Right atrium auricular region (tissue), 2 donors: ENCODE data around the gene SLC51B. TPM values are rescaled to one million over a fixed set of nuclear protein-coding genes. Genes with fewer than 3 reads are reported as not detected.
A peak's percentile ranks its signal among the peaks of the same experiment; 100 is the strongest.

Source experiments
- DNase-seq: peaks from one replicate; pipeline ENCODE4 v3.0.0-alpha.2; 2019; ENCODE audit warnings: low spot score
- H3K27ac ChIP-seq, 2 donors: fragments of 200-600 bp; sonication (generic); 1 replicate in 1 of 2; 2 replicates in 1 of 2; pipeline ENCODE4 v1.5.1; 2016 to 2019
- H3K27me3 ChIP-seq, 2 donors: fragments of 200-600 bp; sonication (generic); one replicate each; pipeline versions ENCODE4 v1.5.1 to v1.6.0; 2017 to 2019
- H3K36me3 ChIP-seq: fragments of 200-600 bp; sonication (generic); one replicate; pipeline ENCODE4 v1.5.1; 2016
- H3K4me1 ChIP-seq, 2 donors: fragments of 200-600 bp; sonication (generic); one replicate each; pipeline versions ENCODE4 v1.5.1 to v1.6.0; 2017 to 2019
- H3K4me3 ChIP-seq, 2 donors: fragments of 200-600 bp; sonication (generic); 1 replicate in 1 of 2; 2 replicates in 1 of 2; pipeline ENCODE4 v1.5.1; 2017 to 2019; ENCODE audit warnings: mild to moderate bottlenecking in 1 of 2, moderate library complexity in 1 of 2
- H3K9me3 ChIP-seq, 2 donors: fragments of 200-600 bp; sonication (generic); one replicate each; pipeline ENCODE4 v1.5.1; 2019
- CTCF ChIP-seq, 2 donors: fragments of 200-600 bp; sonication (generic); IDR thresholded peaks; one replicate each; pipeline ENCODE4 v1.5.1; 2019; ENCODE audit warnings: antibody characterized with exemption in 2 of 2
- total RNA-seq, 2 donors: library from RNA; depleted of rRNA; stranded (reverse); fragments of >200 nt; gene quantifications; one replicate each; pipeline ENCODE4 v1.1.0, GENCODE V29; 2016

Gene SLC51B
- total RNA-seq, 2 donors from 2014 or later, result not detected

GRCh38 chr15:65077981-65078352, 32.8 kb downstream of the SLC51B start:
- DNase-seq, result no peak
- Histone ChIP-seq H3K9me3 (no peaks in the 10 kb centered on the region), H3K4me1 (peaks cover 0 to 40% of the 10 kb centered on the region in 2 donors), H3K27me3 (no peaks in the 10 kb centered on the region), H3K4me3 (no peak overlapping the region), H3K36me3 (no peaks in the 10 kb centered on the region), H3K27ac (peak overlapping the region; percentile 26 to 88)
- peak; percentile 18 to 68 for TF ChIP-seq CTCF (IDR thresholded peaks at IDR 0.05)

GRCh38 chr15:65079580-65079979, 34.4 kb downstream of the SLC51B start:
- H3K27ac ChIP-seq, result peak overlapping the region in 1 of 2 donors; percentile 98
- H3K4me1 ChIP-seq, result peaks cover 0 to 54% of the 10 kb centered on the region in 2 donors
- no peaks in the 10 kb centered on the region for H3K9me3 ChIP-seq
- TF ChIP-seq CTCF (IDR thresholded peaks at IDR 0.05), result no peak
- no peak for DNase-seq
- no peaks in the 10 kb centered on the region for H3K27me3 ChIP-seq
- no peak overlapping the region for H3K4me3 ChIP-seq
- H3K36me3 ChIP-seq, result no peaks in the 10 kb centered on the region

GRCh38 chr15:65081270-65081669, 36.1 kb downstream of the SLC51B start:
- no peak for DNase-seq

GRCh38 chr15:65081758-65082157, 36.6 kb downstream of the SLC51B start:
- DNase-seq, result no peak
- Histone ChIP-seq H3K4me3 (no peak overlapping the region), H3K36me3 (no peaks in the 10 kb centered on the region), H3K9me3 (no peaks in the 10 kb centered on the region), H3K27ac (peak overlapping the region; percentile 58 to 98), H3K27me3 (no peaks in the 10 kb centered on the region), H3K4me1 (peaks cover 0 to 68% of the 10 kb centered on the region in 2 donors)
- no peak for TF ChIP-seq CTCF (IDR thresholded peaks at IDR 0.05)

More at GRCh38 chr15:65081270-65081669, 36.1 kb downstream of the SLC51B start:
- no peak for TF ChIP-seq CTCF (IDR thresholded peaks at IDR 0.05)
- no peaks in the 10 kb centered on the region for H3K27me3 ChIP-seq
- H3K9me3 ChIP-seq, result no peaks in the 10 kb centered on the region
- H3K4me3 ChIP-seq, result no peak overlapping the region
- peak overlapping the region; percentile 58 to 98 for H3K27ac ChIP-seq
- H3K4me1 ChIP-seq, result peaks cover 0 to 68% of the 10 kb centered on the region in 2 donors
- no peaks in the 10 kb centered on the region for H3K36me3 ChIP-seq

GRCh38 chr15:65082303-65082953, 37.2 kb downstream of the SLC51B start:
- no peak for TF ChIP-seq CTCF (IDR thresholded peaks at IDR 0.05)
- H3K4me3 ChIP-seq, result no peak overlapping the region
- no peaks in the 10 kb centered on the region for H3K9me3 ChIP-seq
- no peaks in the 10 kb centered on the region for H3K27me3 ChIP-seq
- H3K4me1 ChIP-seq, result peaks cover 0 to 71% of the 10 kb centered on the region in 2 donors
- H3K36me3 ChIP-seq, result no peaks in the 10 kb centered on the region
- no peak for DNase-seq
- H3K27ac ChIP-seq, result peak overlapping the region; percentile 58 to 98

GRCh38 chr15:65083262-65083701, 38.1 kb downstream of the SLC51B start:
- H3K27me3 ChIP-seq, result no peaks in the 10 kb centered on the region
- H3K9me3 ChIP-seq, result no peaks in the 10 kb centered on the region
- H3K36me3 ChIP-seq, result no peaks in the 10 kb centered on the region
- peaks cover 0 to 72% of the 10 kb centered on the region in 2 donors for H3K4me1 ChIP-seq
- H3K27ac ChIP-seq, result peak overlapping the region in 1 of 2 donors; percentile 98
- TF ChIP-seq CTCF (IDR thresholded peaks at IDR 0.05), result peak in 1 of 2 donors; percentile 54
- DNase-seq, result no peak
- H3K4me3 ChIP-seq, result no peak overlapping the region
